ENCODE data around the gene CDH23.
A peak's percentile ranks its signal among the peaks of the same experiment; 100 is the strongest.
"Not testable (repeated sequence)": the region's sequence is repeated elsewhere in the genome, so short reads cannot be mapped to it uniquely, and the experiment has no call there.

Gene CDH23

DNA sequence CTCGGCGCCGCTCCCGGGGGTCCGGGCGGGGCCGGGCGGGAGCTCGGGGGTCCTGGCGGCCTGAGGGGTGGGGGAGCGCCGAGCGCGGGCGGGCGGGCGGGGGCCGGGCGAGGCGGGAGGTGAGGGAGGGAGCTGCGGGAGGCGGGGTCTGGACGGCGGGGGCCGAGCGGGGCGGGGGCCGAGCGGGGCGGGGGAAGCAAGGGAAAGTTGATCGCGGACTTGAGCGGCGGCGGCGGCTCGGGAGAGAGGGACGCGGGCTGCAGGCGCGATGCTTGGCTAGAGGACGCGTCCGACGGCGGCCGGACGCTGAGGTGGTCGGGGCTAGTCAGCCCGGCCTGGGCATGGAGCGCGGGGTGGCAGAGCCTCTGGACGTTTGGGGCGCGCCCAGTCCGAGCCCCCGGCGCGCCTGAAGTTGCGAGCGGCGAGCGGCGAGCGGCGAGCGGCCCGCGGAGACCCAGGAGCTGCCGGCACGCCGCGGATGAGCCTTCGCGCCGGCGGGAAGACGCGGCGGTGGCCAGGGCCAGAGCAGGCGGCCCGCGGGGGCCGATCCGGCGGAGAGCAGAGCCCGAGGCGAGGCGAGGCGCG, at the start of gene CDH23:
CDH23 (plus strand) TSS at position 210 of the 585 bp plus-strand sequence. CDS start 42,912 bp downstream, outside the sequence.
- DNase-seq, result no peak

DNA sequence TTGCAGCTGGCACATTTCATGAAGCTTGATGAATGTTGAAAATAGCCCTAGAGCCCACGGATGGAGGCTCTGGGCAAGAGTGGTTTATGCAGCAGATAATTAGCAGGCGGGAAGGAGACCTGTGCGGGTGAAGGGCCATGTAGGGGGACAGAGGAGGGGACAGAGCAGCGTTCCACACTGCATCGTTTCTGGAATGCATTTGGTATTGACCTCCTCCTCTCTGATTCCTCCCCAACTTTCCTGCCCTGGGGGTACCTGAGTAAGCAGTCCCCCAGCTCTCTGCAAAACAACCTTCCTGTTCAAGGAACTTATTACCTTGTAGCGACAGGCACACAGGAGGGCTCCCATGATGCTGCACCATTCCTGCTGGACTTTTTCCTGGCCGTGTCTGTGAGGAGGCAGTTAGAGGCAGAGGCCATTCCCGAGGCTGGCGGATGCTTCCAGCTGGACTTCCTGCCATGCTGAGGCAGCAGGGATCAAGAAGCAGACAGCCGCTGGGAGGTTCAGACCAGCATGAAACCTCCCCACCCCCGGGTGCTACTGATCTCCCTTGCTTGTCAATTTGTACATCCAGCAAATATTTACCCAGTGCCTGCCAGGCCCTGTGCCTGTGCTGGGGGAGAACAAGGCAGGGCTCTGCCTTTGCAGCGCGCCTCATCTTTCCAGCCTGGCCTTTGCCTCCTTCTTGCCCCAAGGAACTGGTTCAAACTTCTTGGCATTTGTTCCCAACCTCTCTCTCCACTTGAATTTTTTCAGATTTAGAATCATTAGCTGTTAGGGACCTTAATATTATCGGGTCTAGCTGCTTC, 48.9 kb upstream of the CDH23 start:
- peak; percentile 38 to 67 for DNase-seq

DNA sequence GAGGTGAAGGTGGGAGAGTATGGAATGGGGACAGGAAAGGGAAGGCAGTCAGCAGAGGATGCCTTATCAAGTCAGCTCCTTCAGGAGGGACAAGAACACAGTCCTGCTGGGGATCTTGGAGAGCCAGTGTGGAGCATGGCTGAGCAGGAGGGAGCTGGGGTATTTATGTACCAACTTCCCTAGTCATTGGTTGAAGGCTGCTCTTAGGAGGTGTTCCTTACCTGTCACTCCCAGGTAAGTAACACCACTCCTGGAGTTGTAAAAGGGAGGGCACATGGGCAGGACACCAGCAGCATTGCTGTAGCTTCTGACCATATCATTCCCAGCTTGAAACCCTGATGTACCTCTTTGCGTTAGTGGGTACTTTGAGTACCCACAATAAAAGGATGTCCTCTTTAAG, 47.9 kb upstream of the CDH23 start:
- DNase-seq, result no peak

DNA sequence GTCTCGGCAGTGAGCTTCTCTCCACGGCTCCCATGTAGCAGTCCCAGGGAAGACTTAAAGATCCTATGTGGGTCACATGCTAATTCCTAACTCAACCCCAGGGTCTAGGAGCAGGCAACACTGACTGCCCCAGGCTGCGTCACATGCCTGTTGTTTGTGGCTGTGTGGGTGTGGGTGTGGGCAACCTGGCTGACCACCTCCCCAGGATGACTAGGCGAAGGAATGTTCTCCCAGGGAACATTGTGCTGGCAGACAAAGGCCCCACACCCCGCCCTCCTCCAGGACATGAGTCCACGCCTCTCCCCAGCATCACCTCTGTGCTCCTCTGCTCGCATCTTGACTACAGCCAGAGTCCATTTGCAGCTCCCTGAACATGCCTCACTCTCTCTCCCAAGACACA, 47.3 kb upstream of the CDH23 start:
- no peak for DNase-seq

DNA sequence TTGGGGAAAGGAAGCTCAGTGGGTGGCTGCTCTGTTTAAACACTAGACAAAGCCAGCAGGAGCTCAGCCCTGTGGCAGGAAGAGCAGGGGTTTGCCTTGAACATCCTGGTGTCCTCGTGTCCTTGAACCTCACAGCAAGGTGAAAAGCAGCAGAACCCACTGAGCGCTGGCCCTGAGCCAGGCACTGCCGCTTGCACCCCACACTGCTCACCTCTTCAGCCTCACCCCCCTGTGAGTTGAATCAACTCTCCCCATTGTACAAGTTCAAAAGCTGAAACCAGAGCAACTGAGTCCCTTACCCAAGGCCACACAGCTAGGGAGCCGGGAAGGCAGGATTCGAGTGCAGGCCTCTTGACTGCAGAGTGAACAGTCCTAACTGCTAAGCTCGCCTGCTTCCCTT, 45.6 kb upstream of the CDH23 start:
- DNase-seq, result no peak

DNA sequence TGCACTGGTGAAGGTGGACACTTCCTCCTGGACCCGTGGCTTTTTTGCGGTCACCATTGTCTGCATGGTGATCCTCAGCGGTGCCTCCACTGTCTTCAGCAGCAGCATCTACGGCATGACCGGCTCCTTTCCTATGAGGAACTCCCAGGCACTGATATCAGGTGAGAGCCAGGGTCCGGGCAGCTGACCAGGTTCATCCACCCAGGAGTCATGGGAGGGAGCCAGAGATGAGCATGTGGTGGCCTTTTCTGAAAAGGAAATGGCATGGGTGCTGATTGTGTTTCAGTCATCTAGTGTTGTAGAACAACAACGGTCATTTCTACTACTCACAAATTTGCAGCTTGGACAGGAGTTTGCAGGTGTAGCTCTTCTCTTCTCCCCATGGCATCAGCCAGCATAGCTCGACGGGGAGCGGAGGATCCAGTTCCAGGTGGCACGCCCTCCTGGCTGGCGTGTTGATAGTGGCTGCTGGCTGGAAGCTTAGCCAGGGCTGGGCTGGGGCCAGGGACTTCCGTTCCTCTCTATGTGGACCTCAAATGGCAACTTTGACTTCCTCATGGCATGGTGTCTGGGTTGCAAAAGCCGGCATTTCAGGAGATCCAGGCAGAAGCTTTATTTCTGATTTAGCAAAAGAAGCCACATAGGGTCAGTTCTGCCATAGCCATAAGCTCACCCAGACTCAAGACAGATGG, 44.9 kb upstream of the CDH23 start:
- DNase-seq, result peak; percentile 26 to 45

DNA sequence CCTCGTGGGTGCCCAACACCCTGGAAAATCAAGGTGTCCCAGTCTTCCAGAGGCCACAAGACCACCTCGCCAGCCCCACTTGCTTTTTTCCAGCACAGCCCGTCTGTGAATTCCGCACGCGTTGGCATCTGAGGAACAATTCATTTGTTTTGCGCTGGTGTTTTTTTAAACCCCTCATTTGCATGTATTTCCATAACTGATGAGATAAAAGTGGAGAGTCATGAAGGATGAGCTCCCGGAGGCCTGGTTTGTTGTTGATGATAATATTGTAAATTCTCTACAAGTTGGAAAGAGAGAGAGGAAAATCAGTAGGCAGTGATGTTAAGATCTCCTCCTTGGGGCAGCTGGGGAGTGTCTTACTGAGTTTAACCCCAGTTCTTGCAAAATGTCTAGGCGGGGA, 43.1 kb upstream of the CDH23 start:
- DNase-seq, result no peak

DNA sequence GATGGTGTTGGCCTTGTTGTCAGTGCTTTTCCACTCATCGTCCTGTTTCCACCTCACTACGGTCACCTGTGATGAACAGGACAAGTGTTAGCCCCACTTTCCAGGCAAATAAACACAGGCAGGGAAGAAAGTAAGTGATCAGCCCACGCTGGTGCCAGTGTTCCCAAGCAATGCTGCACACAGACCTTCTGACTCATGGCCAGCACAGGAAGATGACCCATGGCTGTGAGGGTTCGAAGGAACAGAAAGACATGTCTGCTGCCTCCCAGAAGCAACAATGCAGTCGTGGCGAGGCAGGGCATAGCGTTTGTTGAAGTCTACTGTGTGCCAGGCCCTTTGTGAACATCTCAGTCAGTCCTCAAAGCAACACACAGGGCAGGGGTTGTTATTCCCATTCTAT, 41.9 kb upstream of the CDH23 start:
- DNase-seq, result no peak

DNA sequence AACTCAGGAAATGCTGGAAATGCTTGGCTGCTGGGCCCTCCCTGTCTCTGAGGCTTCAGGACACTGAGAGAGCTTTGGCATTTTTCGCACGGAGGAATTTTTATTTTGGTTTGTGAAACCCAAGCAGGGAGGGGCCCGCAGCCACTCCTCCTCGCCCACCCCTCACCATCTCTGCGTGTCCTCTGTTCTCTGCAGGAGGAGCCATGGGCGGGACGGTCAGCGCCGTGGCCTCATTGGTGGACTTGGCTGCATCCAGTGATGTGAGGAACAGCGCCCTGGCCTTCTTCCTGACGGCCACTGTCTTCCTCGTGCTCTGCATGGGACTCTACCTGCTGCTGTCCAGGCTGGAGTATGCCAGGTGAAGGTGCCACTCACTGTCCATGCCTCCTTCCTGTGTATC, 40.8 kb upstream of the CDH23 start:
- DNase-seq, result no peak

DNA sequence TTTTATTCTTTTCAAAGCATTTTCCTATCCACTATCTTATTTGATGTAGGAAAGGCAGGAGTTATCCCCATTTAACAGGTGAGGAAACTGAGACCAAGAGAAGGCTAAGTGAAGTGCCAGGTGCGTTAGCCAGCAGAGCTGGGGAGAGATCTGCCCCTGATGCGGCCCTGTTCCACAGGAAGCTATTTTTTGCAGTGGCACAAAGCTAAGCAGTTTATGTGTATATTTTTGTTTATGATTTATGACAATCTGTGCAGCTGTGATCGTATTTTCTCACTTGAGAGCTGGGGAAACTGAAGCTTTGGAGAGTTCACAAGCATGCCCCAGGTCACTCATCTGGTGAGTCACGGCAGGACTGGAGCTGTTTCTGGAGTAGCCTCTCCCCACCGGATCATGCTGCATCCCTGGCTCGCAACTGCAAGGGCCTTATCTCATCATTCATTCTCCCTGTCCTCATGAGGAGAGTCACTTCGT, 38.9 kb upstream of the CDH23 start:
- no peak for DNase-seq

DNA sequence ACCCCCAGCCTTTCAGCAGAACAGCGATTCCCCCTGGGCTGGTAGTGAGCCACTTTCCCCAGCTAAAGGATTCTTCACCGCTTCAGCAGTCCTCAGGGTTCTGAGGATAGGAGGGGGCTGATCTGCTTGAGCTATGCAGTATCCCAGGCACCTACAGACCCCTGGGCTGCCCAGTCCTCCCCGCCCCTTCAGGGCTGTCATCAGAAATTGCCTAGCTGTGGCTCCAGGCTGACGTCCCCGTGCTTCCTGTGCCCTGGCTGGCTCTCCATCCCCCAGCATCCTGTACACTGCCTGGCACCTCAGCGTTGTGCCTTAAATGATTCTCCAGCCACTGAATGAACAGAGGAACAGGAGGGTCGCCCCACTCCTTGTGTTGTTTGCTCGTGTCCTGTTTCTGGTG, 38.4 kb upstream of the CDH23 start:
- DNase-seq, result no peak

DNA sequence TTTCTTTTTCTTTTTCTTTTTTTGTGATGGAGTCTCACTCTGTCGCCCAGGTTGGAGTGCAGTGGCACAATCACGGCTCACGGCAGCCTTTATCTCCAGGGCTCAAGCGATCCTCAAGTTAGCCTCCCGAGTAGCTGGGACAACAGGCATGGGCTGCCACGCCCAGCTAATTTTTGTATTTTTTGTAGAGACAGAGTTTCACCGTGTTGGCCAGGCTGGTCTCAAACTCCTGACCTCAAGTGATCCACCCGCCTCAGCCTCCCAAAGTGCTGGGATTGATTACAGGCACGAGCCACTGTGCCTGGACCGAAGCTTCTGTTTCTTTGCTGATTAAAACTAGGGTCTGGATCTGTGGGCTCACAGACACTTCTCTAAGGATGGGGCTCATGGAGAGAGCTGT, 37.8 kb upstream of the CDH23 start:
- DNase-seq, result not testable (repeated sequence)

DNA sequence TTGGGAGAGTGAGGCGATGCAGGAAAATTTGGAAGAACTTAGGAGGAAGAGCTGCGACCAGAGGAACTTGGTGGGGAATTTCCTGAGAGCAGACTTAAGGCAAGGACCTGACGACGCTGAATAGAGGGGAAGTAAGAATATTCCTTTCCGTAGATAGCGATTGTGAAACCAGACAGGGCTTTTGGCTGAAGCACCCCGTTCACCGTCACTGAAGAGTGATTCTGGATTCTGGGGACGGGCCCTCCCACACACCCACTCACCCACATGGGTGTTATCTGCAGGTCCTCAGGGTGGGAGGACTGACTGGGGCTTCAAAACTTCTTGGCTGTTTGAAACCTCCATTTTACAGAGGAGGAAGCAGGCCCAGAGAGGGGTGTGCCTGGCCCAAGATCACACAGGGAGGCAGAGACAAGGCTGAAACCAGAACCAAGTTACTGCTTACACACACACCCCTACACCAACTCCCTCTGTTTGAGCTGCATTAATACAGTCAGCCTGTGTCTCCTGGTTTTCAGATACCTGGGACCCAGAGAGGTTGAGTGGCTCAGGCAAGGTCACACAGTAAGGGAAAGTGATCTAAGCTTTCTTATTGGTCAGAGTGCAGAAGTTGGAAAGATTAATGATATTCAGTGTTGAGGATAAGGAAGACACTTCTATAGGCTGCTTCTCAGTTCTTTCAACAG, 37.2 kb upstream of the CDH23 start:
- DNase-seq, result no peak

DNA sequence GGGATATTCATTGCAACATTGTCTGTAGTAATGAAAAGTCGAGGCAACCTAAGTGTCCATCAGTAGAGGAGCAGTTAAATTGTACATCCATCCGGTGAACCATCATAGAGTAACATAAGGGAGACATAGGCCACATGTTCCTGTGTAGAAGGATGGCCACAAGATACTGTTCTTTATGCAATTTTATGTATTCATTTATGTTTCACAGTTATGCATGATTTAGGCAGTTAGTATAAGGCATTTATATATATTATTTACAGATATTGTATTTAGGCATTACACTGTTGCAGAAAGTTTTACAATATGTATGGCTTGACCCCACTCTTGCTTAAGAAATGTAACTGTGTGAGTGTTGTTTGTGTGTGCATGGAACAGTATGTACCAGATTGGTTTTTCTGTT, 36.0 kb upstream of the CDH23 start:
- DNase-seq, result no peak

DNA sequence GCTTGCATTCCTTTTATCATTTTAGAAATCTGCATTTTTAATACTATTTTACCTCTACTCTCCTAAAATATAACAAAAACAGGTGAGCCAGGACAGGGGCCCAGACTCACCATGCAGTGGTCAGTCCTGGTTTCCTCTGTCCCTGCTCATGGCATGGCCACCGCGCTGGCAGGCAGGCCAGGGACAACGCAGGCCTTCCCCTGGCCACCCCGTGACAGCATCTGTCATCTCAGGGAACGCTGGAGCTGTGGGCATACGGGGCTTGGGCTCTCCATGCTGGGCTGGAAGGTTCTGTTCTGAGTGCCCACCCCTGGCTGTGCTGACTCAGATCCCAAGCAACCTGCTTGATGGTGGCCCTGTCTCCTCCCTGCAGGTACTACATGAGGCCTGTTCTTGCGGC, 35.1 kb upstream of the CDH23 start:
- DNase-seq, result no peak

DNA sequence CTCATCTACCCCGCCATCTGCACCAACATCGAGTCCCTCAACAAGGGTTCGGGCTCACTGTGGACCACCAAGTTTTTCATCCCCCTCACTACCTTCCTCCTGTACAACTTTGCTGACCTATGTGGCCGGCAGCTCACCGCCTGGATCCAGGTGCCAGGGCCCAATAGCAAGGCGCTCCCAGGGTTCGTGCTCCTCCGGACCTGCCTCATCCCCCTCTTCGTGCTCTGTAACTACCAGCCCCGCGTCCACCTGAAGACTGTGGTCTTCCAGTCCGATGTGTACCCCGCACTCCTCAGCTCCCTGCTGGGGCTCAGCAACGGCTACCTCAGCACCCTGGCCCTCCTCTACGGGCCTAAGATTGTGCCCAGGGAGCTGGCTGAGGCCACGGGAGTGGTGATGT, 34.6 kb upstream of the CDH23 start:
- DNase-seq, result no peak

DNA sequence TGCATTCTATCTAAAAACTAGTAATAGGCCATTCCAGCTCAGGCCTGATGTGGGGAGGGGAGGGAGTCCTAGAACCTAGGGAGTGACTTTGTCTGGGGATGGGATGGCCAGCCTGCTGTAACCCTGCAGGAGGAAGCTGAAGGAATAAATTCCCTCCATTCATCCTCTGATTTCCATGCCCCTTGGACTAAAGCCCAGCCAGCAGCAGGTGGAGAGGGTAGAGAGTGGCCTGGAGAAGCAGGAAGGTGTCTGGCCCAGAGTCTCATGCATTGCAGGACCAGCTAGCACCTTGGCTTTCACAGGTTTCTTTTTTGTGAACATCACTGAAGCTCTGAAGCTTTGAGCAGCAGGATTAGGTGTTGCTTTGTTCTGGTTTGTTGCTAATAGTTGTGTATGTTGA, 32.8 kb upstream of the CDH23 start:
- no peak for DNase-seq

DNA sequence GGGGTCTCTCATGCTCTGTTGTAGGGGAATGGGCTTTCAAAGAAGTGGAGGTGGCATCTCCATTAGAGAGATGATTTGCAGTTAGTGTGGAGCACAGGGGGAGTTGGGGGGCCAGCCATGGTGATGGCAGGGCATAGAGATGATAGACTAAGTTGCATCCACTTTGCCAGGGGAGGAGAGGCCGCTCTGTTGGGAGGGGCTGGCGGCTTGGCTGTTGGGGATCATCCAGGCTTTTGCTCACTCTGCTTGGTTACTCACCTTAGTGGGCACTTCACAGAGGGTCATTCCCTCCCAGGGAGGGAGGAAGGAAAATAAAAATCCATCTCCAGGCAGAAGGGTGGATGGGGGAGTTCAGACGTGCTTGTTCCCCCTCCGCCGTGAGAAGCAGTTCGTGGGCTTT, 31.4 kb upstream of the CDH23 start:
- DNase-seq, result no peak

DNA sequence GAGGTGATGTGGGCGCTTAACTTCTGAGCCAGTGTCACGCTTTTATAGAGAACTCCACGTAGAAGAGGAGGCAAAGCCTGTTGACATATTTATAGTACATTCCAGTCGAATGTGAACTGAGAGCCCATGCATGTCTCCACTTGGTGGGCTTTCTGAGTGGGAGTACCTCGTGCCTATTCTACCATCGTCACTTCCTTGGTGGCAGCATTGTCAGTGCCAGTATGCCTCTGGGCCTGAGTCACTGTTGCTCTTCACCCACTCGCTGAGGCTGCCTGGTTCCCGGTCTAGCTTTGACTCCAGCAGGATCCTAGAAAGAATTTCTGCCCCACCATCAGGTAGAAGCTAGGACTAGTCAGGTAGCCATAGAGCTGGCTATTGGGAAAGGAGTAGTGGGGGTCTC, 30.0 kb upstream of the CDH23 start:
- DNase-seq, result no peak

DNA sequence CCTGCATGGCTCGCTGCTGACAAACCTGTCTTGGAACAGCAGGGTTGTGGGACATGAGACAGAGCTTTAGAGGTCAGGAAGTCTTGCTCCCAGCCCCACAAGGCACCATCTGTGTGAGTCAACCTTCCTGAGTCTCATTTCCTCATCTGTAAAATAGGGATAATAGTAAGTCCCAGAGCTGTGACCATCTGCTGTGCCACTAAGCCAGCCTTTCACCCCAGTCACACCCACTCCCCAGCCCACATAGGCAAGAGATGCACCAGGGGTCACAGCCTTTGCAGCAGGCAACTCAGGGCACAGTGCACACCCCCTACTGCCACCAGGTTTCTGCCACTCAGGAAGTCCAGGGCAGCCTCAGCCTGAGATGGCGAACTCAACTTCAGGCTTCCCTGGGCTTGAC, 29.4 kb upstream of the CDH23 start:
- no peak for DNase-seq

DNA sequence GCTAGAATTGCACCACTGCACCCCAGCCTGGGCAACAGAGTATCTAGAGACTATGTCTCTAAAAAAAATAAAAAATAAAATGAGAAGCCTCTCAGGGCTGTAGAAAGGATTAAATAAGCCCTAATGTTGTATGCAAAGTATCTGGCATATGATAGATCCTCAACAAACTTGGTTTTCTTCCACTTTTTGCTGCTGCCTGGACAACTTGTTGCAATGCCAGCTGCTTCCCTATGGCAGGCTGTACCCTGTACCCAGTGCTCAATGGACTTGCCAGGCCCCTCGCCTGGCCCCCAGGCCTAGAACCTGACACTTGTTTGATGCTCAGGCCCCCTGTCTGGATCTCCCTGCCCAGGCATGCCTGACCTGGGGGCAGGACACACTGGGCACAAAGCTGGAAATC, 28.5 kb upstream of the CDH23 start:
- DNase-seq, result no peak

DNA sequence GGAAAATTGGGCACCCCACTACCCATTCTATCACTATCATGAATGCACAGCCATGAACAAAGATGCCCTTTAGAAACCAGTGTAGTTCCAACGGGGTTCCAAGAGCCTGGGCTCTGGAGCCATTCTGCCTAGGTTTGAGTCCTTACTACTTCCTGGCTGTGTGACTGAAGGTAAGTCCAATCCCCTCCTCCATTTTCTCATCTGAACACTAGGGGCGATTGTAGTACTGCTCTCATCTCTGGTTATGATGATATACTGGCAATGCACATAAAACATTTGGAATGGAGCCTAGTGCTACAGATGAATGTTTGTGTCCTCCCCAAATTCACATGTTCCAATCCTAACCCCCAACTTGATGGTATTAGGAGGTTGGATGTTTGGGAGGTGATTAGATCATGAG, 28.1 kb upstream of the CDH23 start:
- no peak for DNase-seq

DNA sequence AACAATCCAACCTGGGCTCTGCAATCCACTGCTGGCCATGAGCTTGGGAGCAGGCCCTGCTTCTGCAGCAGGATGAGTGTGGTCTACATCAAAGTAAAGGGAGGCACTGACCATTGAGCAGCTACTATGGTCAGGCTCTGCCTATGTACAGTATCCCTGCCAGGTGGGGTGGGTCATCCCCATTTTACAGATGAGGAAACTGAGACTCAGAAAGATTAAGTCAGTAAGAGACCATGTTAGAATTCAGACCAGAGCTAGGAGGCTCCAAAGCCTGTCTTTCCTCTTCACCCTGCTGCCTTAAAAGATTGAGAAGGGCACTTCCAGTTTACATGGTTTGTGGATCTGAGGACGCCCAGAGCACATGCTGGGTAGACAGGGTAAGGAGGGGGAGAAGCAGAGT, 27.1 kb upstream of the CDH23 start:
- no peak for DNase-seq

DNA sequence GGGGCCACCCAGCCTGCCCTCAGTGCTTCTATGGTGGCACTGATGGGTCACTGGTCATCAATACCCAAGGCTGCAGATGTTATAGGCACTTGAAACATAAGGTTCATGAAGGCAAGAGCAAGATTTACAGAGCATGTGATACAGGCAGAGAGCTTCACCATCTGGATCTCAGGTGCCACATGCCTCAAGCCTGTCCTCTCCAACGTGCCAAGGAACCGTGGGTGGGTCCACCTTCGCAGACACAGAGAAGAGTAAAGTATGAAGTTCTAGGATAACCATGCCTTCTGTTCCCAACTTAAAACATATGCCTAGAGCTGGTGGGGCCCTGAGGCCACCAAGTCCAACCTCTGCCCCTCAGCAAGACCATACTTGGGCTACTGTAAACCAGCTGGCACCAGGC, 26.7 kb upstream of the CDH23 start:
- no peak for DNase-seq

Data from NCI-H2081 (cell line).